ENCODE results near the gene CHST12.
A peak's percentile ranks its signal among the peaks of the same experiment; 100 is the strongest.

The CHST12 gene

DNA sequence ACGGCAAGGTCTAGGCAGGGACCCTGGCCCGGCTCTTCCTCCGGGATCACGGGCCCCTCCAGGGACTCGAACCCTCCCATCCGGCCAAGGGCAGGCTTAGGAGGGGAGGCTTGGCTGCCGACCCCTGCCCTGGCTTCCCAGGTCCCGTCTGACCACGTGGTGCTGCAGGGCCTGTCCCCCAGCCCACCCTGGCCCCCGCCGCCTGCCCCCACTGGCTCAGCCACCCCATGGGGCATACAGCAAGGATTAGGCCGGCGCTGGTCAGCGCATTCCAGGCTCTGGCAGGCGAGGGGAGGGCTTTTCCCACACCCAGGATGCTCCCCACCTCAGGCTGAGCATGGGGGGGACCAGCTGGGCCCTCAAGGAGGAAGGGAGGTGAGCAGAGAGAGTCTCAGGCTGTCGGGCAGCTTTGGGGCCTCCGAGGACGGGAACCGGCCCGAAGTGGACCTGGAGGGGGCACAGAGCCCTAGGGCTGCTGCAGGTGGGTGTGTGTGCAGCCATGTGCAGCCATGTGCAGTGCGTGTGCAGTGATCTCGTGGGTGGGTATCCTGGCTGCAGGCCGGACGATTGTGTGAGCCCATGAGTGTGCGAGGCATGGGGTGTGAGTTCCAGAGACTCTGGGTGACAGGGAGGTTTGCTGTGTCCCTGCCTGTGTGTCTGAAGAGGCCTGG, 73.5 kb downstream of the CHST12 start:
- no peak overlapping the region for H3K4me3 Mint-ChIP-seq
- H3K36me3 Mint-ChIP-seq (ENCODE audit: low read depth), result no peaks in the 10 kb centered on the region
- H3K4me1 Mint-ChIP-seq, result peaks cover 23% of the 10 kb centered on the region
- no peaks in the 10 kb centered on the region for H3K27me3 Mint-ChIP-seq (ENCODE audit: low read depth)
- no peak overlapping the region for H3K27ac Mint-ChIP-seq
- H3K9me3 Mint-ChIP-seq, result no peaks in the 10 kb centered on the region
- TF ChIP-seq, protein P1, sequence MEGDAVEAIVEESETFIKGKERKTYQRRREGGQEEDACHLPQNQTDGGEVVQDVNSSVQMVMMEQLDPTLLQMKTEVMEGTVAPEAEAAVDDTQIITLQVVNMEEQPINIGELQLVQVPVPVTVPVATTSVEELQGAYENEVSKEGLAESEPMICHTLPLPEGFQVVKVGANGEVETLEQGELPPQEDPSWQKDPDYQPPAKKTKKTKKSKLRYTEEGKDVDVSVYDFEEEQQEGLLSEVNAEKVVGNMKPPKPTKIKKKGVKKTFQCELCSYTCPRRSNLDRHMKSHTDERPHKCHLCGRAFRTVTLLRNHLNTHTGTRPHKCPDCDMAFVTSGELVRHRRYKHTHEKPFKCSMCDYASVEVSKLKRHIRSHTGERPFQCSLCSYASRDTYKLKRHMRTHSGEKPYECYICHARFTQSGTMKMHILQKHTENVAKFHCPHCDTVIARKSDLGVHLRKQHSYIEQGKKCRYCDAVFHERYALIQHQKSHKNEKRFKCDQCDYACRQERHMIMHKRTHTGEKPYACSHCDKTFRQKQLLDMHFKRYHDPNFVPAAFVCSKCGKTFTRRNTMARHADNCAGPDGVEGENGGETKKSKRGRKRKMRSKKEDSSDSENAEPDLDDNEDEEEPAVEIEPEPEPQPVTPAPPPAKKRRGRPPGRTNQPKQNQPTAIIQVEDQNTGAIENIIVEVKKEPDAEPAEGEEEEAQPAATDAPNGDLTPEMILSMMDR (IDR thresholded peaks at IDR 0.05; ENCODE audit: unreplicated experiment in 3 of 3), result no peak

DNA sequence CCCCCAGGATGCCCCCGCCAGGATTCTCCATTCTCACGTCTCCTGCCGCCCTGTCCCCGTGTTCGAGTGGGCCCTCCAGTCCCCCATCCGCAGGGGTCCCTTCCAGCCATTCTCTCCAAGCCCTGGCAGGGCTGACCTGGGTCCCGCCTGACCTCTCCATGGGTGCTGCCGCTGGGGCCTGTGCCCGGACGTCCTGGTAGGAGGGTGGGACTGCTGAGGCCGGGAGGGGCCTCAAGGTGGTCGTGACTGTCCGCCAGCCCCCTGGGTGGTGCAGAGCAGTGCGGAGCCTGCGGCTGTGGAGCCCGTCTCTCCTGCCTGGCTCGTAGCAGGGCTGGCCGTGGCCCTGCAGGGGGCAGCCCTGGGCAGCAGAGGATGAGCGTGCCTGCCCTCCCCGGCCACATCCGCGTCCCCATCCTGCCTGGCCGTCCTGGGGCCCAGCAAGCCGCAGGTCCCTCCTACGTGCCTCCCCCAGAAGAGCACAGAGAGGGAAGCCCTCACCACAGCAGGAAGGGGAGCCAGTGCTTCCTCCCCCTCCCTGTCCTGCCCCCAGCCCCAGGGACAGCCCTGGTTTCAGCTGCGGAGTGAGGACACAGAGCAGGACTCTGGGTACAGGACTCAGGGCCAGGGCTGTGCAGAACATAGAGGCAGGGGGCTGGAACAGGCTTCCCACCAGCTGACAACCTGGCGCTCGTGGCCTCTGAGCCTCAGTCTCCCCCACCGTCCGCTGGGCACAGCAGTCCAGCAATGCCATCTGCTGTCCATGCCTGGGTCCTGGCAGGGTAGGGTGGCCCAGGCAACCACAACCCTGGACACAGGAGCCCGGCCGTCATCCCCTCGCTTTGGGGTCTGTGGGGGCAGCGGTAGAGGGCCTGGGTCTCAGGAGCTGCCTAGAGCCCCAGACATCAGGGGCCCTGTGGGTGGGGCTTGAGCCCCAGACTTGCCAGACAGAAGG, 74.3 kb downstream of the CHST12 start:
- Mint-ChIP-seq H3K36me3 (ENCODE audit: low read depth) (no peaks in the 10 kb centered on the region), H3K4me1 (peaks cover 23% of the 10 kb centered on the region), H3K27ac (no peak overlapping the region), H3K27me3 (ENCODE audit: low read depth) (no peaks in the 10 kb centered on the region), H3K9me3 (no peaks in the 10 kb centered on the region), H3K4me3 (no peak overlapping the region)
- TF ChIP-seq, protein P1 (IDR thresholded peaks at IDR 0.05; ENCODE audit: unreplicated experiment in 3 of 3), result peak; percentile 54 to 77 (median 72)

DNA sequence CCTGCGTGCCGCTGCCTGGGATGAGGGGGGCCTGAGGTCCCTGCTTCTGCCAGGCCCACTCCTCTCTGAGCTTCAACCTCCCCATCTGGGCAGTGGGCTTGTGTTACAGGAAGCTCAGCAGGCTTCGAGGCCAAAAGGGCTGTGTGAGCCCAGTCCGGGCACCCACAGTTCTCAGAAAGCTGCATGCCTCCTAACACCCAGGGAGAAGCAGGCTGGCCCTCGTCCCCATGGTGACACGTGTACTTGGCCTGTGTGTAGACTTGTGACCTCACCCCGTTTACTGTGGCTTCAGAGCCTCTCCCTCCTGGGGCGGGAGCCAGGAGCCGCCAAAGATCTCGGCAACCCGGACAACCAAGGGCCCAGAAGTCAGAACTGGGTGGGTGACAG, 75.0 kb downstream of the CHST12 start:
- H3K9me3 Mint-ChIP-seq, result no peaks in the 10 kb centered on the region
- no peaks in the 10 kb centered on the region for H3K36me3 Mint-ChIP-seq (ENCODE audit: low read depth)
- H3K27ac Mint-ChIP-seq, result no peak overlapping the region
- TF ChIP-seq, protein P1 (IDR thresholded peaks at IDR 0.05; ENCODE audit: unreplicated experiment in 3 of 3), result no peak
- peaks cover 22% of the 10 kb centered on the region for H3K4me1 Mint-ChIP-seq
- H3K4me3 Mint-ChIP-seq, result no peak overlapping the region
- H3K27me3 Mint-ChIP-seq (ENCODE audit: low read depth), result no peaks in the 10 kb centered on the region

DNA sequence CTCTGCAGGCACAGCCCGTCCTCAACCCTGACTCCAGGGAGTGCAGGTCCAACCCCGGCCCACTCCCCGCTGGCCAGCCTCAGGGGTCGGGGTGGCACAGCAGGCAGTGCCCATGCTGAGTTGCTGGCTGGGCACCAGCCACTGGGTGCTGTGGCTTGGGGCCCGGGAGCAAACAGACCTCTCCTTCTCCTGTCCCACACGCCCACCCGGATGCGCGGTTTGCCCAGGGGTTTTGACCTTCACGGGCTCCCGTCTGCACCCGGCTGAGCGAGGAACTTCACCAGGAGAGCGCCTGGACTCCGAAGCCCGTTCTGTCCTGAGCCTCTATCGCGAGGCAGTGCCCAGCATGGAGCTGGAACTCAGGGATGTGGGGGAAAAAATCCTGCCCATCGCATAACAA, 75.4 kb downstream of the CHST12 start:
- H3K4me1 Mint-ChIP-seq, result peaks cover 18% of the 10 kb centered on the region
- no peaks in the 10 kb centered on the region for H3K27me3 Mint-ChIP-seq (ENCODE audit: low read depth)
- TF ChIP-seq, protein P1 (IDR thresholded peaks at IDR 0.05; ENCODE audit: unreplicated experiment in 3 of 3), result no peak
- H3K27ac Mint-ChIP-seq, result peak overlapping the region in 2 of 3 experiments; percentile 55 to 56
- no peak overlapping the region for H3K4me3 Mint-ChIP-seq
- H3K36me3 Mint-ChIP-seq (ENCODE audit: low read depth), result no peaks in the 10 kb centered on the region
- no peaks in the 10 kb centered on the region for H3K9me3 Mint-ChIP-seq

DNA sequence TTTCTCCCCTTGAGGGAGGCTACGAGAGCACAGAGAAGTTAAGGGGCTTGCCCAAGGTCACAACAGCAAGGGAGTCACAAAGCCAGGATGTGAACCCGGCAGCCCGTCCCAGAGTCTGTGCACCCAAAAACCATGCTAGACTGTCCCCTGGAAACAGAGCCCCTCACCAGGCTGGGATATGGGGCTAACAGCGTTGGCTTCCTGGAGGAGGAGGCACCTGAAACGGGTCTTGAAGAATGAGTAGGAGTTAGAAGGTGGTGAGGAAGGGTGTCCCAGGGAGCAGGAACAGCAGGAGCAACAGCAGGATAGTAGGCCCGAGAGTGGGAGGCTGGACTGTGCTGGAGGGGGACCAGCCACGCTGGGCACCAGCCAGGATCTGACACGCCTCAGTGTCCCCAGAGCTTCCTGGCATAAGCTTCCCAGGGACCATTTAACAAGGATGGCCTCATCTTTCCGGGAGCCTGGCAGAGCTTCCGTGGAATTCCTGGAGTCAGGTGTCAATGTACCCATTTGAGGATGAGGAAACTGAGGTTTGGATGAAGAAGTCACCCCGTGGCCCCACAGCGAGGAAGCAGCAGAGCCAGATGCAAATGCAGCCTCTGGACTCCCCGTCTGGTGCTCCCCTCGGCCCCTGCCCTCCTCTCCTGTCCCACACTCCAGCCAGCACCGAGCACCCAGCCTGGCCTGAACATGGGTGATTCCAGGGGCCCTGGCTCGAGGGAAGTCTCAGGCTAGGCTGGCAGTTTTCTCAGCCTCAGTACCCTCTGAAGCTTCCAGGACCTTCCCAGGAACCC, 76.1 kb downstream of the CHST12 start:
- TF ChIP-seq, protein P1 (IDR thresholded peaks at IDR 0.05; ENCODE audit: unreplicated experiment in 3 of 3), result no peak
- no peaks in the 10 kb centered on the region for H3K36me3 Mint-ChIP-seq (ENCODE audit: low read depth)
- peaks cover 17% of the 10 kb centered on the region for H3K4me1 Mint-ChIP-seq
- no peak overlapping the region for H3K4me3 Mint-ChIP-seq
- H3K27me3 Mint-ChIP-seq (ENCODE audit: low read depth), result no peaks in the 10 kb centered on the region
- no peaks in the 10 kb centered on the region for H3K9me3 Mint-ChIP-seq
- H3K27ac Mint-ChIP-seq, result peak overlapping the region in 2 of 3 experiments; percentile 55 to 56

Data from nephron (organoid).